ENCODE measurements around the gene PPP1R14D.

The PPP1R14D gene

GRCh38 chr15:40843261-40843884 lies 14.9 kb upstream of the PPP1R14D start:
- TF ChIP-seq, protein P1, sequence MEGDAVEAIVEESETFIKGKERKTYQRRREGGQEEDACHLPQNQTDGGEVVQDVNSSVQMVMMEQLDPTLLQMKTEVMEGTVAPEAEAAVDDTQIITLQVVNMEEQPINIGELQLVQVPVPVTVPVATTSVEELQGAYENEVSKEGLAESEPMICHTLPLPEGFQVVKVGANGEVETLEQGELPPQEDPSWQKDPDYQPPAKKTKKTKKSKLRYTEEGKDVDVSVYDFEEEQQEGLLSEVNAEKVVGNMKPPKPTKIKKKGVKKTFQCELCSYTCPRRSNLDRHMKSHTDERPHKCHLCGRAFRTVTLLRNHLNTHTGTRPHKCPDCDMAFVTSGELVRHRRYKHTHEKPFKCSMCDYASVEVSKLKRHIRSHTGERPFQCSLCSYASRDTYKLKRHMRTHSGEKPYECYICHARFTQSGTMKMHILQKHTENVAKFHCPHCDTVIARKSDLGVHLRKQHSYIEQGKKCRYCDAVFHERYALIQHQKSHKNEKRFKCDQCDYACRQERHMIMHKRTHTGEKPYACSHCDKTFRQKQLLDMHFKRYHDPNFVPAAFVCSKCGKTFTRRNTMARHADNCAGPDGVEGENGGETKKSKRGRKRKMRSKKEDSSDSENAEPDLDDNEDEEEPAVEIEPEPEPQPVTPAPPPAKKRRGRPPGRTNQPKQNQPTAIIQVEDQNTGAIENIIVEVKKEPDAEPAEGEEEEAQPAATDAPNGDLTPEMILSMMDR (IDR thresholded peaks at IDR 0.05; ENCODE audit: low read depth, low read length, missing control alignments) = no peak
- in situ Hi-C loops (cut with HindIII; ENCODE audit: low pct_ligation_motif_present, low sequenced_read_pairs) = no loop called here
- H3K4me3 ChIP-seq (ENCODE audit: low read depth, low read length) = peak overlapping the region; percentile 20
- H3K27ac ChIP-seq = no peak overlapping the region
- peaks cover 2% of the 10 kb centered on the region for H3K27me3 ChIP-seq (replicated peaks)
- H3K36me3 ChIP-seq (replicated peaks) = no peaks in the 10 kb centered on the region
- no peak for DNase-seq

DNA sequence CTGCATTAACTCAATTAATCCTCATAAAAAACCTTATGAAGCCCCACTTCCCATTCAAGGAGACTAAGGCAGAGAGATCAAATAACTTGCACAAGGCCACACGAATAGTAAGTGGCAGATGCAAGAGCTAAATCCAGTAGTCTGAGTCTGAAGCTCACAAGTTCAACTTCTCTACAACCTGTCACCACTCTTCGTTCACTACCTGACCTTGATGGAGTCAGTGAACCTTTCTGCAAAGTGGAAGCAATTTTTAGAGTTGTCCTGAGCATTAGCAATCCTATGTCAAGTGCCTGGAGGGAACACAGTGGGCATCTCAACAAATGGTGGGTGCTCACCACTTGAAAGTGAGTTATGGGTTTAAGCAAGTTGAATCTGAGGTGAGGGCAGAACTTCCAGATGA lies 13.2 kb upstream of the PPP1R14D start:
- Histone ChIP-seq H3K36me3 (replicated peaks) (no peaks in the 10 kb centered on the region), H3K27me3 (replicated peaks) (peaks cover 2% of the 10 kb centered on the region), H3K27ac (no peak overlapping the region), H3K4me3 (ENCODE audit: low read depth, low read length) (no peak overlapping the region)
- in situ Hi-C loops (cut with HindIII; ENCODE audit: low pct_ligation_motif_present, low sequenced_read_pairs) = no loop called here
- DNase-seq = no peak
- TF ChIP-seq, protein P1 (IDR thresholded peaks at IDR 0.05; ENCODE audit: low read depth, low read length, missing control alignments) = no peak

GRCh38 chr15:40838756-40839155 lies 10.2 kb upstream of the PPP1R14D start:
- TF ChIP-seq, protein P1 (IDR thresholded peaks at IDR 0.05; ENCODE audit: low read depth, low read length, missing control alignments) = no peak
- in situ Hi-C loops (cut with HindIII; ENCODE audit: low pct_ligation_motif_present, low sequenced_read_pairs) = no loop called here
- no peak for DNase-seq
- no peak overlapping the region for H3K4me3 ChIP-seq (ENCODE audit: low read depth, low read length)
- no peak overlapping the region for H3K27ac ChIP-seq
- H3K27me3 ChIP-seq (replicated peaks) = no peaks in the 10 kb centered on the region
- H3K36me3 ChIP-seq (replicated peaks) = no peaks in the 10 kb centered on the region

DNA sequence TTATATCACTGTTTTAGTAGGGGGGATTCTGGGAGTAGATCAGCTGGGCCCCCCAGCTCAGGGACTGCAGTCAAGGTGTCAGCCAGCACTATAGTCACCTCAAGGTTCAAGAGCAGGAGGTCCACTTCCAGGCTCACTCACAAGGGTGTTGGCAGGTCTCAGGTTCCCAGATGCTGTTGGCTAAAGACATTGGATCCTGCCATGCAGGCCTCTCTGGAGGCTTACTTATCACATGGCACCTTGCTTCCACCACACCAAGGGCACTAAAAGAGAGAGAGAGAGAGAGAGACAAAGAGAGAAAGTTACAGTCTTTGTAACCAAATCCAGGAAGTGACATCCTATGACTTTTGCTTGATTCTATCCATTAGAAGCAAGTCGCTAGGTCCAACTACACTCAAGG lies 7.5 kb upstream of the PPP1R14D start:
- DNase-seq = no peak
- Histone ChIP-seq H3K27ac (no peak overlapping the region), H3K4me3 (ENCODE audit: low read depth, low read length) (no peak overlapping the region), H3K27me3 (replicated peaks) (no peaks in the 10 kb centered on the region), H3K36me3 (replicated peaks) (no peaks in the 10 kb centered on the region)
- in situ Hi-C loops (cut with HindIII; ENCODE audit: low pct_ligation_motif_present, low sequenced_read_pairs) = no loop called here
- TF ChIP-seq, protein P1 (IDR thresholded peaks at IDR 0.05; ENCODE audit: low read depth, low read length, missing control alignments) = no peak

- H3K36me3 ChIP-seq (replicated peaks) = no peaks in the 10 kb centered on the region
- no peaks in the 10 kb centered on the region for H3K27me3 ChIP-seq (replicated peaks)
- no peak overlapping the region for H3K27ac ChIP-seq
- DNase-seq = no peak
- in situ Hi-C loops (cut with HindIII; ENCODE audit: low pct_ligation_motif_present, low sequenced_read_pairs) = no loop called here
- TF ChIP-seq, protein P1 (IDR thresholded peaks at IDR 0.05; ENCODE audit: low read depth, low read length, missing control alignments) = no peak
- no peak overlapping the region for H3K4me3 ChIP-seq (ENCODE audit: low read depth, low read length)
These were observed 4.4 kb upstream of the PPP1R14D start for GRCh38 chr15:40832903-40833302.

- Histone ChIP-seq H3K27ac (no peak overlapping the region), H3K4me3 (ENCODE audit: low read depth, low read length) (no peak overlapping the region), H3K27me3 (replicated peaks) (no peaks in the 10 kb centered on the region), H3K36me3 (replicated peaks) (no peaks in the 10 kb centered on the region)
- no peak for DNase-seq
- TF ChIP-seq, protein P1 (IDR thresholded peaks at IDR 0.05; ENCODE audit: low read depth, low read length, missing control alignments) = no peak
- in situ Hi-C loops (cut with HindIII; ENCODE audit: low pct_ligation_motif_present, low sequenced_read_pairs) = no loop called here
These were observed 3.4 kb upstream of the PPP1R14D start for GRCh38 chr15:40831861-40832260.

Measured in brain microvascular endothelial cell (primary cell).